AG10803 (cell line): ENCODE data around the gene TRIP4.
"Not testable (repeated sequence)": the region's sequence is repeated elsewhere in the genome, so short reads cannot be mapped to it uniquely, and the experiment has no call there.

ENCODE experiments used
- DNase-seq: peaks from one replicate; pipeline ENCODE4 v3.0.0; 2010; ENCODE audit warnings: low read depth
- H3K4me3 ChIP-seq: 2 replicates; pipeline ENCODE4 v1.5.1; 2011; ENCODE audit warnings: mild to moderate bottlenecking, low read length, control low read depth
- TF ChIP-seq, protein P1 (sequence below): conservative IDR thresholded peaks from 2 replicates; pipeline ENCODE4 v1.5.1; 2011; ENCODE audit warnings: mild to moderate bottlenecking, low read length, control low read depth, inconsistent platforms

TRIP4 gene

DNA sequence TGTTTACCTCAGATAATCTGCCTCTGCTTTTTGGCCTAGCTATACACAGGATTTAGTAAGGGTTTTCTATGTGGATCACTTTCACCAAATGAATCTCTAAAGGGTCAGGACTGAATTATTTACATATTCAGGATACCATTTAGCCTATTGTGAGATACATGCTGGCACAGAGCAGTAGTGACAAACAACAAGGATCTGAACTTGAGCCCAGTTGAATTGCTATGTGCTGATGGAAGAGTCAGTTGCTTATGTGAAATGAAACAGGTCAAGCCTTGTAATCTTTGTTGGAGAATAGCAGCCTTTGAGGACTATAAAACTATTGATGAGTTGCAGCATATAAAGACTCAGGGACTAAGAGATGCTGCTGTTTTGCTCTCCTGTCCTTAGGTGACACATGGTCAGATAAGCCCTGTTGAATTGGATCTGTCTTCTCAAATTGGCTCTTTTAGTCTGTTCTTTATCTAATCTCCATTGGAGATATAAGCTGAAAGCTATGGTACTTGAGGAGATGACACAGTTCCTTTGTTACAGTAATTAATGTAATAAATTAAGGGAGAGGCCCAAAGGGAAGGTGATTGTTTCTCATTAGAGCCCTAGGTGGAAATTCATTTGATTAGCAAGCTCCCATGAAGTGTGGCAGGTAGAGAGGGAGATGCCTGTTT is 103.1 kb downstream of the TRIP4 start:
- TF ChIP-seq, protein P1, sequence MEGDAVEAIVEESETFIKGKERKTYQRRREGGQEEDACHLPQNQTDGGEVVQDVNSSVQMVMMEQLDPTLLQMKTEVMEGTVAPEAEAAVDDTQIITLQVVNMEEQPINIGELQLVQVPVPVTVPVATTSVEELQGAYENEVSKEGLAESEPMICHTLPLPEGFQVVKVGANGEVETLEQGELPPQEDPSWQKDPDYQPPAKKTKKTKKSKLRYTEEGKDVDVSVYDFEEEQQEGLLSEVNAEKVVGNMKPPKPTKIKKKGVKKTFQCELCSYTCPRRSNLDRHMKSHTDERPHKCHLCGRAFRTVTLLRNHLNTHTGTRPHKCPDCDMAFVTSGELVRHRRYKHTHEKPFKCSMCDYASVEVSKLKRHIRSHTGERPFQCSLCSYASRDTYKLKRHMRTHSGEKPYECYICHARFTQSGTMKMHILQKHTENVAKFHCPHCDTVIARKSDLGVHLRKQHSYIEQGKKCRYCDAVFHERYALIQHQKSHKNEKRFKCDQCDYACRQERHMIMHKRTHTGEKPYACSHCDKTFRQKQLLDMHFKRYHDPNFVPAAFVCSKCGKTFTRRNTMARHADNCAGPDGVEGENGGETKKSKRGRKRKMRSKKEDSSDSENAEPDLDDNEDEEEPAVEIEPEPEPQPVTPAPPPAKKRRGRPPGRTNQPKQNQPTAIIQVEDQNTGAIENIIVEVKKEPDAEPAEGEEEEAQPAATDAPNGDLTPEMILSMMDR, result no peak
- peak; percentile 47 for DNase-seq
- H3K4me3 ChIP-seq, result no peak overlapping the region

DNA sequence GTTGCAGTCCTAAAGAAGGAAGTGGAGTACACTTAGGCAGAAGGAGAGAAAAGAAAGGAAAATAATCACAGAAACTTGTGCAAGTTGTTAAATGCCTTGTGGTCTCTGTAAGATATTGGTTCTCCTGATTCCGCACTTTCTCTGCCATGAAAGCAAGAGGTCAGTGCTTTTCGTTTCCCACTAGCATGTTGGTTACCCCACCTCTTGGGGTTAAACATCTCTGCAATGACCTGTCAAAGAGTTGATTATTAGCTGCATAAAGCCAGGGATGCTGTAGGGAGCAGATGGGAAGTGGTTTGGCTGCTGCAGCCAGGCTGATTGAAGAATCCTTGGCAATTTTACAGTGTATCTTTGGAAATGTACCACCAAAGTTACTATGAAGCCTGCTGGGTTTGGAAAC is 106.0 kb downstream of the TRIP4 start:
- no peak overlapping the region for H3K4me3 ChIP-seq
- TF ChIP-seq, protein P1, result no peak
- peak; percentile 20 for DNase-seq

DNA sequence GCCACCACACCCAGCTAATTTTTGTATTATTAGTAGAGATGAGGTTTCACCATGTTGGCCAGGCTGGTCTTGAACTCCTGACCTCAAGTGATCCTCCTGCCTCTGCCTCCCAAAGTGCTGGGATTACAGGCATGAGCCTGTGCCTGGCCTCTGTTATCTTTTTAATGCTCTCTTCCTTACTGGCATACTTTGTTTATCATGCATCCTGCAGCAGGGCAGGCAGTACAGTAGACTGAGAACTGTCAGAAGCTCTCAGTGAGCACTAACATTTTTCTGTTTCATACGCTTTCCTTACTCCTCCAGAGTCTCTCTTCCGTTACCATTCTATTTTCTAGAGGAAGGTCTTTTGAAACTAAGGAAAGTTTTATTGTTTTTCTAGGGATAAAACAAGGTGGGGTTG is 108.3 kb downstream of the TRIP4 start:
- H3K4me3 ChIP-seq, DNase-seq: not testable (repeated sequence)

DNA sequence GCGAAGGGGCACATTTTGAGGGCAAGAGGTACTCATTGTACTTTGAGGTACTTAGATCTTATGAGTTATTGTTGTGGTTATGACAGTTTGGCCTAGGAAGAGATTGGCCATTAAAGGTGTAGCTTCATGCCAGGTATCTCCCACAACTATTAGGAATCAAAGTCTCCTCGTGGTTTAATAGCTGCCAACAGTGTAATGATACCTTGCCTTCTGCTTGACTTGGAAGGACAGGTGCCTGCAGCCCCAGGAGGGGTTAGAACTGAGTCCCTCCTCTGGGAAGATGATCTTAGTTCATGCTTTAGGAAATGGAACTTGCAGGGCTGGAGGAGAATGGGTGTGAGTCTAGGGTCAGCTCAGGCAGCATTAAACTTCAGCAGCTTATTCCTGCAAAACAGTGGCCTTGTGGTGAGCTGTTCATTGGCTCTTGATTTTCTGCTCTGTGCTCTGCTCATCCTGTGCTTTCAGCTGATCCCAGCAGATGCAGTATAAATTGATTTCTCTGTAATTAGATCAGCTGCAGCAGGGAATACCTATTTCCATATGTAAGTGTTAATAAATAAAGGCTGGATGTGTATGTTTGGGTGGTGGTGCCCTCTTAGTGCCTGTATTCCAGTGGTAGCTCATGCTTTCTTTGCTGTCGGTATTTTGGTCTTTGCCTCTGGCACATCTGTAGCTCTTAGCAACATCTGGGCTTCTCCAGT is 113.2 kb downstream of the TRIP4 start:
- DNase-seq, result no peak
- TF ChIP-seq, protein P1, result no peak
- H3K4me3 ChIP-seq, result no peak overlapping the region

DNA sequence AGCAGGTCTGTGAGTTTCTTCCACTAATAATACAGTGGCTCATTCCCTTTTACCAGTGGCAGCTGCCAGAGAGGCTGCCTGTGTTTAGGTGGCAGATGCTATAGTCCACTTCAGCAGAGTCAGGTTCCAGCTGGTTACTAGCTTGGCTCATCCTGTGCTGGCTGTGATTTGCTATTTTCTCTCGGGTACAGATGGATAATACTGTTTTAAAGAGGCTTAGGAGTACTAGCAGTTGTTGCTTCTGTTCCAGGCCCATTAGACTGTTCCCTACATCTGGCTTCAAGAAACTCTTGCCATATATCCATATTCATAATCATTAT is 113.7 kb downstream of the TRIP4 start:
- DNase-seq, result no peak
- H3K4me3 ChIP-seq, result no peak overlapping the region
- TF ChIP-seq, protein P1, result no peak

DNA sequence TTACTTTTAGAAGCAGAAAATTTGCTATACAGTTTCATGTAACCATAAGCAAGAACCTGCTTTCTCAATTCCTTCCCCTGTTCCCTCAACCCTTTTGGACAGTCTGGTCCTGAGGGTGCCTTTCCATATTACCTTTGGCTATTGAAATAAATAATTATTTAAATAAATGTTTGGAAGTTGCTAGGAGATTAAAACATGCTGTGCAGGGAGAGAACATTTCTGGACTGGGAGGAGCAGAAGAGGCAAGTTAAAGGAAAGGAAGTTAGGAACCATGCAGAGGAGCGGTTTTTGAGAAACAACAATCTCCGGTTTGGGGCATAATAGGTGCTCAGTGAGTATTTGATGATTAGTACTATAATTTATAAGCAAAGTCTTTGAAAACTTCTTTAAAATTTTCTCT is 114.5 kb downstream of the TRIP4 start:
- TF ChIP-seq, protein P1, result no peak
- DNase-seq, result peak; percentile 25
- no peak overlapping the region for H3K4me3 ChIP-seq

DNA sequence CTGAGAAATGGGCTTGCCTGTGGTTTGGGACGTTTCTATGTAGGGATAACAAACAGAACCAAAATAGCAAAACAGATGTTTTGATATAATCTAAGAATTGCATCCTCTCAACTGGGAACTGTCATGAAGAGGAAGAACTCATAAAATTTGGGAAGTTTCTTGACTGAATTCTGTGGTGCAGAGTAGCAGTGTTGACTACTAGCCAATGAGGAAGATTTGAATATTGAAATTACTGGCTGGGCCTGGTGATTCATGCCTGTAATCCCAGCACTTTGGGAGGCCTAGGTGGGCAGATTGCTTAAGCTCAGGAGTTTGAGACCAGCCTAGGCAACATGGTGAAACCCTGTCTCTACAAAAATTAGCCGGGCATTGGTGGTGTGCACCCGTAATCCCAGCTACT is 114.9 kb downstream of the TRIP4 start:
- H3K4me3 ChIP-seq, result no peak overlapping the region
- peak; percentile 51 for DNase-seq
- TF ChIP-seq, protein P1, result no peak
